Mesendoderm (in vitro differentiated cells): ENCODE measurements around the gene PLAC9.

Experiments used
- DNase-seq: peaks from one replicate; pipeline ENCODE4 v3.0.0; 2013
- H2AK5ac ChIP-seq: 2 replicates; pipeline ENCODE4 v1.6.1; 2013; ENCODE audit warnings: low read length, inconsistent platforms
- H2BK120ac ChIP-seq: 2 replicates; pipeline ENCODE4 v1.6.1; 2013; ENCODE audit warnings: low read depth, mild to moderate bottlenecking, low read length, moderate library complexity, mixed read lengths
- H2BK15ac ChIP-seq: replicated peaks from 2 replicates; pipeline ENCODE4 v1.6.1; 2013; ENCODE audit warnings: low read depth, mild to moderate bottlenecking, moderate library complexity
- H2BK5ac ChIP-seq: 2 replicates; pipeline ENCODE4 v1.6.1; 2013; ENCODE audit warnings: low read length, inconsistent platforms
- H3K18ac ChIP-seq: 2 replicates; pipeline ENCODE4 v1.6.1; 2013; ENCODE audit warnings: mild to moderate bottlenecking, low read length, mixed read lengths
- H3K23ac ChIP-seq: one replicate; pipeline ENCODE4 v1.6.1; 2013; ENCODE audit warnings: low read length
- H3K27ac ChIP-seq: 2 replicates; pipeline ENCODE4 v1.5.1; 2013; ENCODE audit warnings: low read depth, mild to moderate bottlenecking, inconsistent platforms, low read length, moderate library complexity
- H3K27me3 ChIP-seq: 2 replicates; pipeline ENCODE4 v1.6.1; 2013; ENCODE audit warnings: low read length, control low read depth, mild to moderate bottlenecking, inconsistent platforms; ENCODE audit not compliant: insufficient read depth, poor library complexity
- H3K36me3 ChIP-seq: 2 replicates; pipeline ENCODE4 v1.6.1; 2013; ENCODE audit warnings: low read length, inconsistent platforms; ENCODE audit not compliant: control insufficient read depth, insufficient read depth
- H3K4ac ChIP-seq: one replicate; pipeline ENCODE4 v1.6.1; 2013; ENCODE audit warnings: low read depth, mild to moderate bottlenecking, low read length, moderate library complexity
- H3K4me1 ChIP-seq: 2 replicates; pipeline ENCODE4 v1.6.1; 2013; ENCODE audit warnings: low read depth, low read length, inconsistent platforms; ENCODE audit not compliant: control insufficient read depth
- H3K4me2 ChIP-seq: 2 replicates; pipeline ENCODE4 v1.6.1; 2013; ENCODE audit warnings: low read length
- H3K4me3 ChIP-seq: 2 replicates; pipeline ENCODE4 v1.5.1; 2013; ENCODE audit warnings: mild to moderate bottlenecking, low read length
- H3K56ac ChIP-seq: one replicate; pipeline ENCODE4 v1.6.1; 2013; ENCODE audit warnings: low read length
- H3K79me1 ChIP-seq: 2 replicates; pipeline ENCODE4 v1.6.1; 2013; ENCODE audit warnings: low read length, inconsistent platforms
- H3K79me2 ChIP-seq: 2 replicates; pipeline ENCODE4 v1.6.1; 2013; ENCODE audit warnings: mild to moderate bottlenecking, low read length; ENCODE audit not compliant: control insufficient read depth, insufficient read depth
- H3K9ac ChIP-seq: 2 replicates; pipeline ENCODE4 v1.6.1; 2013; ENCODE audit warnings: low read length, inconsistent platforms
- H4K5ac ChIP-seq: one replicate; pipeline ENCODE4 v1.6.1; 2013; ENCODE audit warnings: low read length
- H4K8ac ChIP-seq: one replicate; pipeline ENCODE4 v1.6.1; 2013; ENCODE audit warnings: low read depth, mild to moderate bottlenecking, control low read depth, low read length, moderate library complexity
- WGBS: extraction: QIAGEN DNeasy Blood & Tissue Kit; methylation state at CpG from one replicate; pipeline ENCODE4 v1.1.7; 2013; ENCODE audit warnings: low lambda C conversion rate, missing lambda C conversion rate; ENCODE audit not compliant: insufficient coverage; ENCODE audit errors: extremely low coverage; 5-methylcytosine and 5-hydroxymethylcytosine counted together

Gene PLAC9

GRCh38 chr10:80148166-80148805 lies 15.8 kb downstream of the PLAC9 start:
- Histone ChIP-seq H2BK120ac (no peak overlapping the region), H3K23ac (no peak overlapping the region), H3K4me1 (no peaks in the 10 kb centered on the region), H4K8ac (no peak overlapping the region), H3K4ac (no peak overlapping the region), H4K5ac (no peak overlapping the region), H3K79me1 (no peaks in the 10 kb centered on the region), H3K56ac (no peak overlapping the region), H2BK15ac (no peak overlapping the region), H3K4me2 (no peak overlapping the region), H3K9ac (no peak overlapping the region), H3K18ac (no peak overlapping the region), H3K27me3 (no peaks in the 10 kb centered on the region), H3K36me3 (no peaks in the 10 kb centered on the region), H3K27ac (no peak overlapping the region), H2AK5ac (no peak overlapping the region), H3K79me2 (no peaks in the 10 kb centered on the region), H2BK5ac (no peak overlapping the region), H3K4me3 (no peak overlapping the region)
- no CpG with 5 or more reads among the region's 5 CpGs for WGBS
- no peak for DNase-seq

- H3K18ac ChIP-seq = no peak overlapping the region
- no peaks in the 10 kb centered on the region for H3K79me2 ChIP-seq
- H3K27ac ChIP-seq = no peak overlapping the region
- no peak overlapping the region for H2BK5ac ChIP-seq
- H3K23ac ChIP-seq = no peak overlapping the region
- no peak overlapping the region for H2BK120ac ChIP-seq
- H4K8ac ChIP-seq = no peak overlapping the region
- WGBS = no CpG with 5 or more reads among the region's 2 CpGs
- H3K36me3 ChIP-seq = no peaks in the 10 kb centered on the region
- H2BK15ac ChIP-seq = no peak overlapping the region
- no peaks in the 10 kb centered on the region for H3K4me1 ChIP-seq
- H4K5ac ChIP-seq = no peak overlapping the region
- H3K4ac ChIP-seq = no peak overlapping the region
- no peak overlapping the region for H3K56ac ChIP-seq
- H3K27me3 ChIP-seq = no peaks in the 10 kb centered on the region
- DNase-seq = no peak
- H3K4me3 ChIP-seq = no peak overlapping the region
- H3K79me1 ChIP-seq = no peaks in the 10 kb centered on the region
- H3K9ac ChIP-seq = no peak overlapping the region
- no peak overlapping the region for H3K4me2 ChIP-seq
- H2AK5ac ChIP-seq = no peak overlapping the region
Observed at GRCh38 chr10:80149123-80149522, 16.6 kb downstream of the PLAC9 start.

GRCh38 chr10:80150172-80150571 lies 17.6 kb downstream of the PLAC9 start:
- H2AK5ac ChIP-seq = no peak overlapping the region
- H3K79me2 ChIP-seq = no peaks in the 10 kb centered on the region
- no peaks in the 10 kb centered on the region for H3K79me1 ChIP-seq
- H2BK120ac ChIP-seq = no peak overlapping the region
- no peak overlapping the region for H3K23ac ChIP-seq
- H3K27me3 ChIP-seq = no peaks in the 10 kb centered on the region
- no peaks in the 10 kb centered on the region for H3K4me1 ChIP-seq
- WGBS = no CpG with 5 or more reads among the region's 2 CpGs
- no peak overlapping the region for H3K4ac ChIP-seq
- H2BK15ac ChIP-seq = no peak overlapping the region
- H3K4me2 ChIP-seq = no peak overlapping the region
- H3K27ac ChIP-seq = no peak overlapping the region
- no peak overlapping the region for H4K5ac ChIP-seq
- no peak overlapping the region for H2BK5ac ChIP-seq
- H3K4me3 ChIP-seq = no peak overlapping the region
- H3K56ac ChIP-seq = no peak overlapping the region
- H3K18ac ChIP-seq = no peak overlapping the region
- no peak overlapping the region for H3K9ac ChIP-seq
- no peak for DNase-seq
- peaks cover 2% of the 10 kb centered on the region for H3K36me3 ChIP-seq
- H4K8ac ChIP-seq = no peak overlapping the region

- no peak overlapping the region for H3K56ac ChIP-seq
- H3K18ac ChIP-seq = no peak overlapping the region
- H3K36me3 ChIP-seq = peaks cover 2% of the 10 kb centered on the region
- no peak overlapping the region for H2BK15ac ChIP-seq
- H3K27ac ChIP-seq = no peak overlapping the region
- no peaks in the 10 kb centered on the region for H3K4me1 ChIP-seq
- no CpG with 5 or more reads among the region's 6 CpGs for WGBS
- H4K8ac ChIP-seq = no peak overlapping the region
- H3K4ac ChIP-seq = no peak overlapping the region
- no peaks in the 10 kb centered on the region for H3K27me3 ChIP-seq
- H2BK120ac ChIP-seq = no peak overlapping the region
- H3K4me3 ChIP-seq = no peak overlapping the region
- no peak overlapping the region for H2AK5ac ChIP-seq
- H3K23ac ChIP-seq = no peak overlapping the region
- no peak overlapping the region for H2BK5ac ChIP-seq
- H3K4me2 ChIP-seq = no peak overlapping the region
- DNase-seq = no peak
- no peak overlapping the region for H4K5ac ChIP-seq
- H3K79me1 ChIP-seq = no peaks in the 10 kb centered on the region
- no peaks in the 10 kb centered on the region for H3K79me2 ChIP-seq
- H3K9ac ChIP-seq = no peak overlapping the region
Observed at GRCh38 chr10:80152820-80153219, 20.3 kb downstream of the PLAC9 start.

- H3K18ac ChIP-seq = no peak overlapping the region
- H3K79me2 ChIP-seq = no peaks in the 10 kb centered on the region
- peaks cover 2% of the 10 kb centered on the region for H3K36me3 ChIP-seq
- no peak overlapping the region for H3K4me3 ChIP-seq
- H4K8ac ChIP-seq = no peak overlapping the region
- no peak overlapping the region for H3K27ac ChIP-seq
- H3K79me1 ChIP-seq = no peaks in the 10 kb centered on the region
- DNase-seq = no peak
- no peak overlapping the region for H2BK120ac ChIP-seq
- H2BK15ac ChIP-seq = no peak overlapping the region
- H3K56ac ChIP-seq = no peak overlapping the region
- WGBS = no CpG with 5 or more reads among the region's 3 CpGs
- no peak overlapping the region for H3K9ac ChIP-seq
- no peak overlapping the region for H3K4me2 ChIP-seq
- H3K4ac ChIP-seq = no peak overlapping the region
- H4K5ac ChIP-seq = no peak overlapping the region
- no peak overlapping the region for H2AK5ac ChIP-seq
- H3K27me3 ChIP-seq = no peaks in the 10 kb centered on the region
- H2BK5ac ChIP-seq = no peak overlapping the region
- no peaks in the 10 kb centered on the region for H3K4me1 ChIP-seq
- no peak overlapping the region for H3K23ac ChIP-seq
Observed at GRCh38 chr10:80153460-80153859, 20.9 kb downstream of the PLAC9 start.

- H3K56ac ChIP-seq = no peak overlapping the region
- no peak overlapping the region for H2AK5ac ChIP-seq
- H3K4me1 ChIP-seq = no peaks in the 10 kb centered on the region
- H3K4me2 ChIP-seq = no peak overlapping the region
- H2BK120ac ChIP-seq = no peak overlapping the region
- no peaks in the 10 kb centered on the region for H3K79me2 ChIP-seq
- WGBS = no CpG with 5 or more reads among the region's 5 CpGs
- no peak overlapping the region for H4K5ac ChIP-seq
- H3K4me3 ChIP-seq = no peak overlapping the region
- H3K36me3 ChIP-seq = peaks cover 2% of the 10 kb centered on the region
- no peak overlapping the region for H3K18ac ChIP-seq
- H2BK5ac ChIP-seq = no peak overlapping the region
- H3K23ac ChIP-seq = no peak overlapping the region
- H4K8ac ChIP-seq = no peak overlapping the region
- DNase-seq = no peak
- H3K79me1 ChIP-seq = no peaks in the 10 kb centered on the region
- no peak overlapping the region for H3K9ac ChIP-seq
- H3K4ac ChIP-seq = no peak overlapping the region
- H3K27ac ChIP-seq = no peak overlapping the region
- no peak overlapping the region for H2BK15ac ChIP-seq
- H3K27me3 ChIP-seq = no peaks in the 10 kb centered on the region
Observed at GRCh38 chr10:80154626-80154977, 22.1 kb downstream of the PLAC9 start.
